PC-9 (cell line): ENCODE data around the gene COG5.

Experiments used
- EZH2 ChIP-seq: fragments of 200-600 bp; sonication (generic); IDR thresholded peaks from 2 replicates; pipeline ENCODE4 v1.8.0; 2017; ENCODE audit warnings: antibody characterized with exemption, low read depth
- TF ChIP-seq, protein P1 (sequence below): fragments of 200-600 bp; sonication (generic); conservative IDR thresholded peaks from 2 replicates; pipeline ENCODE4 v1.6.1; 2017; ENCODE audit warnings: mixed run types, antibody characterized with exemption, mild to moderate bottlenecking, moderate library complexity

DNA sequence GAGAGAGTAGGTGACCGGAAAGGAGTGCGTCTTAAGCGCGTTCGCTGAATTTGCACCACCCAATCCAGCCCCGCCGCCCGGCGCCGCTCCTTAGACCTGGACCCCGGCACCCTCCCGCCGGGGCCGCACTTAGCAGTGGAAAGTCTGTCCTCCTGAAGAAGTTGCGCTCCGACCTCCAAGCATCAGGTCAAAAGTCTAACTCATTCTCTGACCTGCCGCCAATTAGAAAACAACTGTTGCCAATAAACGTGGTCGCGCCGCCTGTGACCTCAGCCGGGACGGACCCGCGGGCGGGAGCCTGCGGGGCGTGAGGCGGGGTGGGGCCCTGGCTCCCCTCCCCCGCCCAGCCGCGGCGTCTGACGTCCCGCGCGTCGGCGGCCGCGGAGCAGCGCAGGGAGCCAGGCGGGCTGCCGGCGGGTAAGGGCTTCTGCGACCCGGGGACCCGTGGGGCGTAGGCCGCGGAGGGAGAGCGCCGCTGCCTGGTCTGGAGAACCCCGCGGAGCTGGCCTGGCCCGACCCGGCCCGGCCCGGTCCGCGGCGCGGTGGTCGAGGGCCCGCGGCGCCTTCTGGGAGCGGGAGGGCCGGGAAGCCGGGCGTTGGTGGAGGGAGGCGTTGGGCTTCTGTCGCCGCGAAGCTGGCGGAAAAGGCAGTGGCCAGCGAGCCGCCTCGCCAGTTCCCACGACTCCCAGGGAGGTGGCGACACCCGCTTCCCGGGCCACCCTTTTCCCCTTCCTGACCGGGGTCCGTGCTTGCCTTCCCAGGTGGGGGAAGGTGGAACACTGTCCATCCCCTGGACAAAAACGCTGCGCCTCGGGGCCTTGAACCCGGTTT lies 16.4 kb upstream of the COG5 start, which contains the start of gene BCAP29:
- TF ChIP-seq, protein P1, sequence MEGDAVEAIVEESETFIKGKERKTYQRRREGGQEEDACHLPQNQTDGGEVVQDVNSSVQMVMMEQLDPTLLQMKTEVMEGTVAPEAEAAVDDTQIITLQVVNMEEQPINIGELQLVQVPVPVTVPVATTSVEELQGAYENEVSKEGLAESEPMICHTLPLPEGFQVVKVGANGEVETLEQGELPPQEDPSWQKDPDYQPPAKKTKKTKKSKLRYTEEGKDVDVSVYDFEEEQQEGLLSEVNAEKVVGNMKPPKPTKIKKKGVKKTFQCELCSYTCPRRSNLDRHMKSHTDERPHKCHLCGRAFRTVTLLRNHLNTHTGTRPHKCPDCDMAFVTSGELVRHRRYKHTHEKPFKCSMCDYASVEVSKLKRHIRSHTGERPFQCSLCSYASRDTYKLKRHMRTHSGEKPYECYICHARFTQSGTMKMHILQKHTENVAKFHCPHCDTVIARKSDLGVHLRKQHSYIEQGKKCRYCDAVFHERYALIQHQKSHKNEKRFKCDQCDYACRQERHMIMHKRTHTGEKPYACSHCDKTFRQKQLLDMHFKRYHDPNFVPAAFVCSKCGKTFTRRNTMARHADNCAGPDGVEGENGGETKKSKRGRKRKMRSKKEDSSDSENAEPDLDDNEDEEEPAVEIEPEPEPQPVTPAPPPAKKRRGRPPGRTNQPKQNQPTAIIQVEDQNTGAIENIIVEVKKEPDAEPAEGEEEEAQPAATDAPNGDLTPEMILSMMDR, result 0 out of 2 replicates have a peak, but pooled peaks have one; percentile 28
- no peak for TF ChIP-seq EZH2
